Glomerular endothelial cell (primary cell): ENCODE results near the gene PRG2. TPM values are rescaled to one million over a fixed set of nuclear protein-coding genes. Genes with fewer than 3 reads are reported as not detected.
"Not testable (repeated sequence)": the region's sequence is repeated elsewhere in the genome, so short reads cannot be mapped to it uniquely, and the experiment has no call there.

Source experiments
- DNase-seq: peaks from one replicate; pipeline ENCODE4 v3.0.0-alpha.2; 2011; ENCODE audit warnings: low read depth, low spot score; ENCODE audit errors: extremely low read depth
- total RNA-seq: library from RNA; depleted of rRNA; stranded (reverse); fragments of >200 nt; gene quantifications from 2 replicates; pipeline ENCODE4 v1.2.3, GENCODE V29; 2015

The PRG2 gene
- total RNA-seq, 1 donor from 2014 or later: not detected

GRCh38 chr11:57370251-57370650 is 20.2 kb downstream of the PRG2 start:
- DNase-seq: no peak

- no peak for DNase-seq
Observed at GRCh38 chr11:57368845-57369232, 21.6 kb downstream of the PRG2 start.

- no peak for DNase-seq
Observed at GRCh38 chr11:57368106-57368844, 22.2 kb downstream of the PRG2 start.

GRCh38 chr11:57364851-57365660 is 25.4 kb downstream of the PRG2 start:
- no peak for DNase-seq

- no peak for DNase-seq
Observed at GRCh38 chr11:57363131-57364080, 27.0 kb downstream of the PRG2 start.

- DNase-seq: no peak
Observed at GRCh38 chr11:57361926-57362325, 28.5 kb downstream of the PRG2 start.

GRCh38 chr11:57361420-57361819 is 29.0 kb downstream of the PRG2 start:
- DNase-seq: not testable (repeated sequence)

GRCh38 chr11:57360991-57361390 is 29.5 kb downstream of the PRG2 start:
- DNase-seq: no peak

GRCh38 chr11:57359896-57360690 is 30.4 kb downstream of the PRG2 start:
- no peak for DNase-seq

GRCh38 chr11:57359396-57359795 is 31.1 kb downstream of the PRG2 start:
- no peak for DNase-seq

GRCh38 chr11:57358991-57359390 is 31.5 kb downstream of the PRG2 start:
- DNase-seq: no peak

GRCh38 chr11:57358543-57358961 is 31.9 kb downstream of the PRG2 start:
- DNase-seq: no peak

GRCh38 chr11:57357856-57358255 is 32.6 kb downstream of the PRG2 start:
- DNase-seq: no peak

- no peak for DNase-seq
Observed at GRCh38 chr11:57357310-57357709, 33.1 kb downstream of the PRG2 start.

- DNase-seq: no peak
Observed at GRCh38 chr11:57356268-57356667, 34.2 kb downstream of the PRG2 start.

- no peak for DNase-seq
Observed at GRCh38 chr11:57354699-57355098, 35.8 kb downstream of the PRG2 start.

- no peak for DNase-seq
Observed at GRCh38 chr11:57353852-57354251, 36.6 kb downstream of the PRG2 start.

- no peak for DNase-seq
Observed at GRCh38 chr11:57353446-57353845, 37.0 kb downstream of the PRG2 start.

GRCh38 chr11:57353036-57353435 is 37.4 kb downstream of the PRG2 start:
- DNase-seq: no peak
